GM12865 (cell line): Measurements from ENCODE around the gene SLC39A3.
"Not testable (repeated sequence)": the region's sequence is repeated elsewhere in the genome, so short reads cannot be mapped to it uniquely, and the experiment has no call there.

Experiments used
- DNase-seq: peaks from one replicate; pipeline ENCODE4 v3.0.0; 2010; ENCODE audit warnings: low read depth
- H3K4me3 ChIP-seq: 2 replicates; pipeline ENCODE4 v1.5.1; 2011; ENCODE audit warnings: mild to moderate bottlenecking, low read depth, low read length, control low read depth
- TF ChIP-seq, protein P1 (sequence below): IDR thresholded peaks from 2 replicates; pipeline ENCODE4 v1.5.1; 2011; ENCODE audit warnings: low read length, control low read depth, low read depth, inconsistent platforms; ENCODE audit not compliant: insufficient read depth; ENCODE audit errors: missing control alignments

SLC39A3 gene

DNA sequence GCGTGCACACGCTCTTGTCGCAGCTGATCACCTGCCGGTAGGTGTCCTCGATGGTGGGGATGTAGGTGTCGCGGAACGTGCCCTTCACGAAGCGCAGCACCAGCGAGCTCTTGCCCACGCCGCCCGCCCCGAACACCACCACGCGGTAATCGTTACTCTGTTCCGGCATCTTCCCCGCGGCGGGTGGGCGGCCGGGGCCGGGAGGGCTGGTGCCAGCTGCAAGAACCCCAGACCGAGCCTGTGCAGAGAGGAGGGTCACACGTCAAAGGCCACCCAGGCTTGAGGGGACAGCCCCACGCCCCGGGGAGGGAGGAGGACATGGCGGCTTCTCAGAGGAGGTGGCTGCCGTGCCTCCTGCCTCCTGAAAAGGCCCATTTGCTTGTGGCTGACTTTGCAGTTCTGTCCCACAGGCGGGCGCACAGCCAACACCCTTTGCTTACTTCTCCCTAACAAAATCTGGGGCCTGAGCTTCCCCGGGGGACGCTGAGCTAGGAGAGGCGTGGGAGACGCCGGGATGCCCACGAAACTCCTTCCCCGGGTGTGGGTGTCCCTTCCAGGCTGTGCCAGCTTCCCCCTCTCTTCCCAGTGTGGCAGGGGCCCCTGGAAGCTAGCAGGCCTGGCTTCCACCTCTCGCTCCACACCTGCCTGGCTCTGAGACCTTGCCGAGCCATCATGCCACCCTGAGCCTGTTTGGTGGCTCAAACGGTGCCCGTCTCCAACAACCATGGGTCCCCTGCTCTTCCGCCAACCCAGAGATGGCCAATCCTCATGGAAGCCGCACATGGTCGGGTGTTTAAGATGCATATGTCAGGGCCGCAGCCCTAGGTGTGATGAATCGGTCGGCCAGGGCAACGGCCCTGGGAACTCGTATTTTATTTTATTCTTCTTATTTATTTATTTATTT lies 21.9 kb downstream of the SLC39A3 start:
- DNase-seq = no peak
- TF ChIP-seq, protein P1, sequence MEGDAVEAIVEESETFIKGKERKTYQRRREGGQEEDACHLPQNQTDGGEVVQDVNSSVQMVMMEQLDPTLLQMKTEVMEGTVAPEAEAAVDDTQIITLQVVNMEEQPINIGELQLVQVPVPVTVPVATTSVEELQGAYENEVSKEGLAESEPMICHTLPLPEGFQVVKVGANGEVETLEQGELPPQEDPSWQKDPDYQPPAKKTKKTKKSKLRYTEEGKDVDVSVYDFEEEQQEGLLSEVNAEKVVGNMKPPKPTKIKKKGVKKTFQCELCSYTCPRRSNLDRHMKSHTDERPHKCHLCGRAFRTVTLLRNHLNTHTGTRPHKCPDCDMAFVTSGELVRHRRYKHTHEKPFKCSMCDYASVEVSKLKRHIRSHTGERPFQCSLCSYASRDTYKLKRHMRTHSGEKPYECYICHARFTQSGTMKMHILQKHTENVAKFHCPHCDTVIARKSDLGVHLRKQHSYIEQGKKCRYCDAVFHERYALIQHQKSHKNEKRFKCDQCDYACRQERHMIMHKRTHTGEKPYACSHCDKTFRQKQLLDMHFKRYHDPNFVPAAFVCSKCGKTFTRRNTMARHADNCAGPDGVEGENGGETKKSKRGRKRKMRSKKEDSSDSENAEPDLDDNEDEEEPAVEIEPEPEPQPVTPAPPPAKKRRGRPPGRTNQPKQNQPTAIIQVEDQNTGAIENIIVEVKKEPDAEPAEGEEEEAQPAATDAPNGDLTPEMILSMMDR = no peak
- H3K4me3 ChIP-seq = no peak overlapping the region

DNA sequence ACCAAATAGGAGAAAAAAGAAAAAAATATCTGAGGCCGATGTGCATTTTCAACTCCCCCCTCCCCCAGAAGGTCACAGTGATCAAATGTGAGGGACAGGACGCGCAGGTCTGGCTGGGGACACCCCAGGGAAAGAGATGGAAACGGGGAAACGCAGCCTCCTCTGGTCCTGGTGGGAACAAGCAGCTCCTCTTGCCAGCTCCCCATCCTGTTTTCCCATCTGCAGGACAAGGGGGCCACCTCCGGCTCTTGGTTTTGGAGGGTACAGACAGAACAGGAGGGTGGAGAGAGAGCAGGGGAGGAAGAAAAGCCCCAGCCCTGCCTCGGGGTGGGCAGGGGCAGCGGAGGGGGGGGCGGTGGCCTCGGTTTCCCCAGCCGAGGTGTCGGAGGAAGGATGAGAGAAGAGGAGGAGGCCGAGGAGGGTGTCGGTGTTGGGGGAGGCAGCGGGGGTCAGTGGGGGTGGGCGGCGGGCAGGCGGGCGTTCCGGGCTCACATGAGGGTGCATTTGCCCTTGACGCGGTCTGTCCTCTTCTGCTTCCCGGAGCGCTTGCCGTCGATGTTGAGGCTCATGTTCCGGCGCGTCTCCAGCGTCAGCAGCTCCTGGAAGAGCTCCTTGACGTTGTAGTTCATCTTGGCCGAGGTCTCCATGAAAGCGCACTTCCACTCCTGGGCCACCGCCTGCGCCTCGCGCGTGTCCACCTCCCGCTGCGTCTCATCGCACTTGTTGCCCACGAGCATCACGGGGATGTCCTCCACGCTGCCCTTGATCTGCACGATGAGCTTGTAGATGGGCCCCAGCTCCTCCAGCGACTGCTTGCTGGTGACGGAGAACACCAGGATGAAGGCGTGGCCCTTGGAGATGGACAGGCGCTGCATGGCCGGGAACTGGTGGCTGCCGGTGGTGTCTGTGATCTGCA lies 22.8 kb downstream of the SLC39A3 start:
- H3K4me3 ChIP-seq = no peak overlapping the region
- TF ChIP-seq, protein P1 = no peak
- DNase-seq = no peak

DNA sequence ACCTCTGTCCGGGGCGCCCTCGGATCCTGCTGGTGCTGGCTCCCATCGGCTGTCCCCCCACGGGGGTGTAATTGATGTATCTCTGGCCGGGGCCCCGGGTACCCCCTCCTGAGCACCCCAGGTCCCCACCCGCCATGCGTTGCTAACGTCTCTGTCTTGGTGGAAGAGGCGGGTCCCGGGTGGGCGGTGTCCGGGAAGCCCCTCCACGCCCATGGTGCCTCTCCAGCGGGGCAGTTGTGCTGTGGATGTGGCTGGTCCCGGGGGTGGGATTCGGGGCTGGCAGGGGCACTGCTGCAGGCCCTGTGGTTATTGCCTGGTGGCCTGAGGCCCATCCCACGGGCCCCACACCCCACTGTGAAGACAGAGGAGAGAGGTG lies 23.6 kb downstream of the SLC39A3 start:
- H3K4me3 ChIP-seq = no peak overlapping the region
- DNase-seq = no peak
- TF ChIP-seq, protein P1 = no peak

DNA sequence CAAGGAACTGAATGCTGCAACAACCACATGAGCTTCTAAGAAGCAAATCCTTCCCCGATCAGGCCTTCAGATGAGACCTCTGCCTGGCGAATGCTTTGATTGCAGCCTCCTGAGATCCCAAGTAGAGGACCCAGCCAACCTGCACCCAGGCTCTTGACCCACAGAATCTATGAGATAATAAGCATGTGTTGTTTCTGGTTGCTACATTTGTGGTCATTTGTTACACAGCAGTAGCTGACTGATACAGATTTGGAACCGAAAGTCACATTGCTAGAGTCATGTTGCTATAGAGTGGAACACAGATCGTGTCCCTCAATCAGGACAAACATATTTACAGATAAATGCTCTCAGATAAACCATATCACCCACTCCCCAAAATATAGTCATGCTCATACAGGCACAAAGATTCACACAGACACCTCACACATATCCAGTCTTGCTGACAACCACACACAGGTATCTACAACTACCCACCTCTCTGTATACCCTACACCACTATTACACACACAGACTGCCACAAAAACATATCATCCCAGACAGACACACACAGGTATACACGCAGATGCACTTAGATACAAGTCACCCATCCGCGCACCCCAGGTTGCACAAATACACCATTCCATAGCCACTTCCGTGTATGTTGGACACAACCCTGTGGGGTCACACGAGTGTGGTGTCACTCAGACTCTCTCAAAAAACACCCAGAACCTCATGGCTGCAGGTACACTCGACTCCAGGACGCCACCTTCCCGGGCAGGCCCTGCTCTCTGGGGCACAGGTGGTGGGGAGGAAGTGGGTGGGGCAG lies 24.1 kb downstream of the SLC39A3 start:
- TF ChIP-seq, protein P1 = no peak
- no peak for DNase-seq
- H3K4me3 ChIP-seq = no peak overlapping the region

DNA sequence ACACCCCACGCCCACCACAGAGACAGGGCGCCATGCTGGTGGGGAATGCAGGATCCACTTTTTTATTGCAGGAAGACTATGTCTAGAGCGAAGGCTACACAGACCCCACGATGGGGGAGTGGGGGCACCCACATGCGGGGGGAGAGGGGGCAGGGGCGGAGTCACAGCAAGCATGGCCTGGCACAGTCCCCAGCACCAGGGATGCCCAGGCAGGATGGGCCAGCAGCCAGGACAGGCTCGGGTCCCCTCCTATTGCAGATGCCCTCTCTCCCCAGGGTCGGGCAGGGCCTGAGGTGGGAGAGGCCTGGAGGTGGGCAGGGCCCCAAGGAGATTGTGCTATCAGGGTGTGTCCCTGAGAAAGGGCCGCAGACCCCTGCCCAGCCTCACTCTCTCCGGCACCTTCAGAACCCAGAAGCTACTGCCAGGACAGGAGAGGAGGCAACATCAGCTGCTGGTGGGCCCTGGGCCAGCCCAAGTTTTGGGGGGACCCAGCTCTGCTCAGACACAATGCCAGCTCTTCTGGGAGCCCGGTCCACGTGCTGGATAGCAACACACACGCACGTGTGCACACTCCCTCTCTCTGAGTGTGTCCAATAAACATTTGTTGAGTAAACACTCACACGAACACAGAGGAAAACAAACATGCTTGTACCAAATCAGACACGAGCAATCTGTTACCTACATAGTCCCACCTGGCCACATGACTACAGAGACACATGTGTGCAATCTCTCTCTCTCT lies 25.1 kb downstream of the SLC39A3 start:
- TF ChIP-seq, protein P1 = no peak
- DNase-seq = no peak
- no peak overlapping the region for H3K4me3 ChIP-seq

DNA sequence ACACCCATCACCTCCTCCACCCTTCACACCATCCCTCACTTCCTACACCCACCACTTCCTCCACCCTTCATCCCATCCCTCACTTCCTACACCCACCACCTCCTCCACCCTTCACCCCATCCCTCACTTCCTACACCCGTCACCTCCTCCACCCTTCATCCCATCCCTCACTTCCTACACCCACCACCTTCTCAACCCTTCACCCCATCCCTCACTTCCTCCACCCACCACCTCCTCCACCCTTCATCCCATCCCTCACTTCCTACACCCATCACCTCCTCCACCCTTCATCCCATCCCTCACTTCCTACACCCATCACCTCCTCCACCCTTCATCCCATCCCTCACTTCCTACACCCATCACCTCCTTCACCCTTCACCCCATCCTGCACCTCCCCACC lies 25.7 kb downstream of the SLC39A3 start:
- H3K4me3 ChIP-seq, DNase-seq: not testable (repeated sequence)

DNA sequence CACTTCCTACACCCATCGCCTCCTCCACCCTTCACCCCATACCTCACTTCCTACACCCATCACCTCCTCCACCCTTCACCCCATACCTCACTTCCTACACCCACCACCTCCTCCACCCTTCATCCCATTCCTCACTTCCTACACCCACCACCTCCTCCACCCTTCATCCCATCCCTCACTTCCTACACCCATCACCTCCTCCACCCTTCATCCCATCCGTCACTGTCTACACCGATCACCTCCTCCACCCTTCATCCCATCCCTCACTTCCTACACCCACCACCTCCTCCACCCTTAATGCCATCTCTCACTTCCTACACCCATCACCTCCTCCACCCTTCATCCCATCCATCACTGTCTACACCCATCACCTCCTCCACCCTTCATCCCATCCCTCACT lies 26.6 kb downstream of the SLC39A3 start:
- not testable (repeated sequence) for H3K4me3 ChIP-seq, DNase-seq
